GM10266 (cell line): ENCODE measurements around the gene NSUN7.

ENCODE experiments used
- DNase-seq: peaks from one replicate; pipeline ENCODE4 v3.0.0; 2012; ENCODE audit errors: extremely low spot score
- TF ChIP-seq, protein P1 (sequence below): IDR thresholded peaks from 2 replicates; pipeline ENCODE4 v1.5.1; 2012; ENCODE audit warnings: mild to moderate bottlenecking, low read depth; ENCODE audit not compliant: control insufficient read depth, insufficient read depth; ENCODE audit errors: missing control alignments

The NSUN7 gene

DNA sequence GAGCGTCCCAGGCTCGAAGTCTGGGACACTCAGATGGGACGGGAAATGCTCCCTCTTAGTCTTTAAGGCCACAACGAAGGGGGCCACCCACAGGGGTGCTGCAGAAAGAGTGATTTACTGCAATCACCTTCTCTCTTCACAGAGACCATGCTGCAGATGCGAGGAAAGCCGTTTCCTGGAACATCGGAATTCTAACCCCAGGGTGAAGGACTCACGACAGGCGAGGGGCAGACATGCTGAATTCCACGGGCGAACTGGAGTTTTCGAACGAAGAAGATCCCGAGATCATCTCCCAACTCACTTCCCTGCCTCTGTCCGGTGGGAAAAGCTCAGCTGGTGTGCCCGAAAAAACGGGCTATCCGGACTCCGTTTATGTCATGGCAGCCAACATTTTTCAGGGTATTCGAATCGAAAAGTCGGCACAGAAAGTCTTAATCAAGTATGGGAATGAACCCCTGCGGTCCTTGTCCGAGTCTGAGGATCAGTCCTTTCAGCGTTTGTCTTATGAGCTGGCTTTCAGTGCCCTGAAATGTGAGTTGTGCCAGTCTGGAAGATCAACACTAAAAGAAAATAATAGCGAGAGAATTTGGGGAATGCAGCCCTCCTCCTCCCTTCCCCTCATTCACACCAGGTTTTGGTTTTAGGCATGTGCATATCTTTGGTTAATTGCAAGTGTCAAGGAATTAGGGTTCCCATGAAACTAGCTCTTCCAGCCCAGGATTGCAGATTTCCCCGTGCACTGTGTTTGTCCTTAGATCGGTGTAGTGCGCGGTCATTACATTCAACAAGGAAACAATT lies 905 bp downstream of the NSUN7 start:
- no peak for DNase-seq
- TF ChIP-seq, protein P1, sequence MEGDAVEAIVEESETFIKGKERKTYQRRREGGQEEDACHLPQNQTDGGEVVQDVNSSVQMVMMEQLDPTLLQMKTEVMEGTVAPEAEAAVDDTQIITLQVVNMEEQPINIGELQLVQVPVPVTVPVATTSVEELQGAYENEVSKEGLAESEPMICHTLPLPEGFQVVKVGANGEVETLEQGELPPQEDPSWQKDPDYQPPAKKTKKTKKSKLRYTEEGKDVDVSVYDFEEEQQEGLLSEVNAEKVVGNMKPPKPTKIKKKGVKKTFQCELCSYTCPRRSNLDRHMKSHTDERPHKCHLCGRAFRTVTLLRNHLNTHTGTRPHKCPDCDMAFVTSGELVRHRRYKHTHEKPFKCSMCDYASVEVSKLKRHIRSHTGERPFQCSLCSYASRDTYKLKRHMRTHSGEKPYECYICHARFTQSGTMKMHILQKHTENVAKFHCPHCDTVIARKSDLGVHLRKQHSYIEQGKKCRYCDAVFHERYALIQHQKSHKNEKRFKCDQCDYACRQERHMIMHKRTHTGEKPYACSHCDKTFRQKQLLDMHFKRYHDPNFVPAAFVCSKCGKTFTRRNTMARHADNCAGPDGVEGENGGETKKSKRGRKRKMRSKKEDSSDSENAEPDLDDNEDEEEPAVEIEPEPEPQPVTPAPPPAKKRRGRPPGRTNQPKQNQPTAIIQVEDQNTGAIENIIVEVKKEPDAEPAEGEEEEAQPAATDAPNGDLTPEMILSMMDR: no peak

DNA sequence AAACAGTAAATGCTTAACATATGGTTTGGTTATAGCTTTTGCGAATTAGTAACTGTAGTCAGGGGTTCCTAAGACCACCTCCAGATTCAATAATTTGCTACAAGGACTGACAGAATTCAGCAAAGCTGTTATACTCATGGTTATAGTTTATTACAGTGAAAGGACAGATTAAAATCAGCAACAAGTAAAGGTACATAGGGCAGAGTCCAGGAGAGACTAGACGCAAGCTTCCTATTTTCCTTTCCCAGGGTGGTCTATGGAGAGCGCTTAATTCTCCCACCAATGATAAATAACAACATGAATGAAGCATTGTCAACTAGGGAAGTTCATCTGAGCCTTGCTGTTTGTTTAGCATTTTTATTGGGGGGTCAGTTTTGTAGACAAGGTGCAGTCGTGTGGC lies 5.9 kb downstream of the NSUN7 start:
- TF ChIP-seq, protein P1: no peak
- DNase-seq: no peak

DNA sequence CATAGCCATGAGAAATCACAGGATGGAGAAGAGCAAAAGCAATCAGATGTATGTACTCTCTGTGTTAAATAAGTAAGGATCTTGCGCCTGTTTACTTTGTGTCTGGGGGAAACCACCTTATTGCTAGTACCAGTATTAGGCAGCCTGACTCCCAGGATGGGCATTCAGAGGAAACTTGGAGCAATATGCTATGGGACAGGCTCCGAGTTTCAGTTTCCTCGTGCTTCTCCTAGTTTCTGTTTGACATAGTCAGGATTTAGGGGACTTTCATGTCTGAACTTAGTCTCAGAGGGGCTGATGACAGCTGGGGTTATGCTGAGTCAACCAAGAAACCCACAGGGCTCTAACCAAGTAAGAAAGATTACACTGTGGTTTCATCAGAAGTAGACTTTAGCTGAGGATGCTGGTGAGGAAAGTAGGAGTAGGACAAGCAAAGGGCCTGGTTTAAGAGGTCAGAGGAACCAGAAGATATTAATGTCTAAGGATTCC lies 13.5 kb downstream of the NSUN7 start:
- DNase-seq: peak; percentile 69
- TF ChIP-seq, protein P1: no peak

DNA sequence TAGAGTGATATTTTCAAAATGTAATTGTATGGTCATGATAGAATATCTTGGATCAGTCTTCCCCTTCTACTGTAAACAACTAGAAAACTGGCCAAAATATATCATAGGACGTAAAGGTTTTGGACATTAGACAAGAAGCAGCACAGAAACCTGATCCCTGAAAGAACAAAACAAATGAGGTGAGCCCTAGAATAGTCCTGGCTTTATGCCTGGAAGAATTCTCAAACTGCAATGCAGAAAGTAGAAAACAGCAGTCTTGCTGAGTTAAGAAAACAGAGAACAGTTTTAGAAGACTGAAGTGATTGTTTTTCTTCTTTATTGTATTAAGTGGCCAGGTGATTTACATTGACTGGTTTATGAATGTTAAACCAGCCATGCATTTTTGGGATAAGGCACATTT lies 19.5 kb downstream of the NSUN7 start:
- DNase-seq: no peak

DNA sequence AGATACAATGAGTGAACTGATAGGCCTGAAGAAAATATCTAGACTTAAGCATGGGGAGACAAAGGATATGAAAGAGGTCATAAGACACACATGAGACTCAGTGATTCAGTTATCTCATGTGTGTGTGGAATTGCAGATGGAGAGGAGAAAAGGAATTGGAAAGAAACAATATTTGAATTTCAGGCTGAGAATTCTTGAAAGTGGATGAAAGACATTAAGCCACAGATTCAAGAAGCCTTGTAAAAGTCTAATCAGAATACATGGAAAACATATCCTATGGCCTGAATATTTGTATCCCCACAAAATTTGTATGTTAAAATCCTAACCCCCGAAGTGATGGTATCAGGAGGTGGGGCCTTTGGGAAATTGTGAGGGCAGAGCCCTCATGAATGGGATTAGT lies 28.3 kb downstream of the NSUN7 start:
- TF ChIP-seq, protein P1: no peak
- no peak for DNase-seq

More for the DNA sequence above, 19.5 kb downstream of the NSUN7 start:
- TF ChIP-seq, protein P1: no peak

DNA sequence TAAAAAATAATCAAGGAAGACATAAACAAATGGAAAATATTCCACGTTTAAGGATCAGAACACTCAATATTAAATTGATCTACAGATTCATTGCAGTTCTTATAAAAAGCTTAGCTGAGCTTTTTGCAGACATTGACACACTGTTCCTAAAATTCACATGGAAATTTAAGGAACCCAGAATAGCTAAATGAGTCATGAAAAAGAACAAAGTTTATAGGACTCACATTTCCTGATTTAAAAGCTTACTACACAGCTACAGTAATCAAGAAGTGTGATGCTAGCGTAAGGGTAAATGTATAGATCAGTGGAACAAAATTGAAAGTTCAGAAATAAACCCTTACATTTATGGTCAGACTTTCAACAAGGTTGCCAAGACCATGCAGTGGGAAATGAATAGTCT lies 33.1 kb downstream of the NSUN7 start:
- TF ChIP-seq, protein P1: no peak
- DNase-seq: no peak

DNA sequence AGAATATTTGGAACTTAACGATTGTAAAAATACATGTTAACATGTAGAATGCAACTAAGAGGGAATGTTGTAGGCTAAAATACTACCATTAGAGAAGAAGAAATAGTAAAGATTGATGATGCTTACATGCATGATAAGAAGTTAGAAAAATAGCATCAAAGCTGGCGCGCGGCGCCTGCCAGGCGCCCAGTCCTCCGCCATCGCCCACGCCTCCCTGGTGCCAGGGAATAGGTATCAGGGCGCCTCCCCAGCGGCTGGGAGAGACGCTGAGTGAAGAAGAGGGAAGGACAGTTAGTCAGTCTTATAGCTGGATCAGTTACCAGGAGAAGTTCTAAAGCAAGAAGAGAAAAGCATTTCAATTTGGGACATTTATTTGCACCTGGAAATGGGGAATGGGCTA lies 36.0 kb downstream of the NSUN7 start:
- DNase-seq: no peak
- TF ChIP-seq, protein P1: no peak
